ENCODE measurements around the gene KLF3.

The KLF3 gene

GRCh38 chr4:38717604-38718003 is 53.6 kb downstream of the KLF3 start:
- ChIA-PET POLR2A (no interaction called here), CTCF (interaction anchor here (0.6 kb wide), 1 partner anchor 843 kb away, joined by 3 read pairs; no protein-coding TSS in a partner anchor)
- TF ChIP-seq CTCF (IDR thresholded peaks at IDR 0.05; ENCODE audit: insufficient read depth, low read length, missing control alignments) = no peak
- peak; percentile 58 for DNase-seq (ENCODE audit: low read depth, low spot score)
- H3K4me3 ChIP-seq (ENCODE audit: low read depth, low read length) = no peak overlapping the region

DNA sequence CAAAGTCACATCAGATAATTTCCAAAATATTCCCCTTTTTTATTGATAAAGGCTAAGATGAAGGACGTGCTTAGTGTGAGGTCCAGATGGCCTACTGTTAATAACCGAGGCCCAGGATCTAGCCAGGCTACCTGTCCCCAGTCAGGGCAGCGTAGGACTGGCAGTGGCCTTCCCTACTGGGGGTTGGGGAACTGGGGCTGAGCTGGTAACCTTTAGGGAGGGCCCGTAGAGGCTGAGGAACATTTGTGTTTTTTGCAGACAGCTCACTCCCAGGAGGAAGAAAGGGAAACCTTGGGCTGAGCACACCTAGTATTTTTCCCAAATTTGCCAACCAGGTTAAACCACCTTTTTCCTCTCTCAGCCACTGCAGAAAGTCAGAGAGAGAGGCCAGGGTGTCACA is 59.1 kb downstream of the KLF3 start:
- ChIA-PET CTCF (interaction anchor here (0.6 to 2.3 kb wide), 4 partner anchors 46 to 560 kb away, joined by 3 to 7 read pairs (median 4); no protein-coding TSS in a partner anchor), POLR2A (interaction anchor here (0.9 kb wide), 1 partner anchor 38 kb away, joined by 6 read pairs; no protein-coding TSS in a partner anchor)
- TF ChIP-seq CTCF (IDR thresholded peaks at IDR 0.05; ENCODE audit: insufficient read depth, low read length, missing control alignments) = no peak
- H3K4me3 ChIP-seq (ENCODE audit: low read depth, low read length) = no peak overlapping the region
- DNase-seq (ENCODE audit: low read depth, low spot score) = no peak

GRCh38 chr4:38723726-38724474 is 59.9 kb downstream of the KLF3 start:
- ChIA-PET POLR2A (no interaction called here), CTCF (interaction anchor here (0.6 to 2.3 kb wide), 3 partner anchors 47 to 561 kb away, joined by 4 to 7 read pairs (median 4); no protein-coding TSS in a partner anchor)
- DNase-seq (ENCODE audit: low read depth, low spot score) = no peak
- no peak overlapping the region for H3K4me3 ChIP-seq (ENCODE audit: low read depth, low read length)
- TF ChIP-seq CTCF (IDR thresholded peaks at IDR 0.05; ENCODE audit: insufficient read depth, low read length, missing control alignments) = no peak

DNA sequence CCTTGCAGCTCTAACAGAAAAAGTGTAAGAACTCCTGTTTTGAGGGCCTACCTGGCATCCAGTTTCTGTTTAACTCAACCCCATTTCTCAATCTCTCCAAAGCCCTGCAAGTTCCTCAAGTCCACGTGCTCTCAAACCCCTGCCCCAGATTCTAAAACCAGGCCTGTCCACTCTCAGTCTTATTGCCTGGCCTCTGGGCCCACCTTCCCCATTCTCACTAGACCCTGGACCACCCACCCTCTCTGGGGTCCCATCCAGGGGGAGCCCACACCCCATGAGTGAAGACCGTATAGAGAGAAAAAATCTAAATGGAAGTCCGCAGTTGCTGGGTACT is 60.4 kb downstream of the KLF3 start:
- H3K4me3 ChIP-seq (ENCODE audit: low read depth, low read length) = no peak overlapping the region
- DNase-seq (ENCODE audit: low read depth, low spot score) = no peak
- CTCF ChIA-PET = interaction anchor here (1.3 to 2.3 kb wide), 2 partner anchors 48 to 545 kb away, joined by 4 to 7 read pairs; no protein-coding TSS in a partner anchor

DNA sequence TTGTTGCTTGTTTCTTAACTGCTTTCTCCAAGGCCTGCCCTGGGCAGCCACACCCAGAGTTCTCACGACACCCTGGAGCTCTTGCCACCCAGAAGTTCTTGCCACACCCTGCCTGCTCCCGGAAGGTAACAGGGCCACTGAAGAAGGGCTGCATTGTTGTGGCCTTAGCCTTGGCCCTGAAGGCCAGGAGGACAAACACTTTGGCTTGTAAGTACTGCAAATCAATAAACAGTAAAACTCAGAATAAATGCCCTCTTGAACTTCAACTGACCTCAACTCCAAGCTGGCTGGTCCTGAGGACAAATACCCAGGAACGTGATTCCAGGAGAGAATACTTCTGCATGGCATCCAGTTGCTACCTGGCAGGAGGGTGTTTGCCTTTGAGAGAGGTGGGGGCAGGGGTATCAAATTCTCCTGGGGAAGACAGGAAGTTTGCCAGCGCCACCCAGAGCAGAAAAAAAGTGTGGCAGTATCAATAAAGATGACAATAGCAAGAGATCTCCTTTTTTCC is 64.7 kb downstream of the KLF3 start:
- H3K4me3 ChIP-seq (ENCODE audit: low read depth, low read length) = no peak overlapping the region
- CTCF ChIA-PET = interaction anchor here (1.1 to 3.8 kb wide), 4 partner anchors 408 to 667 kb away, joined by 5 to 29 read pairs (median 12); no protein-coding TSS in a partner anchor
- TF ChIP-seq CTCF (IDR thresholded peaks at IDR 0.05; ENCODE audit: insufficient read depth, low read length, missing control alignments) = no peak
- POLR2A ChIA-PET = no interaction called here
- no peak for DNase-seq (ENCODE audit: low read depth, low spot score)

More for the DNA sequence above, 60.4 kb downstream of the KLF3 start:
- POLR2A ChIA-PET = no interaction called here
- TF ChIP-seq CTCF (IDR thresholded peaks at IDR 0.05; ENCODE audit: insufficient read depth, low read length, missing control alignments) = no peak

DNA sequence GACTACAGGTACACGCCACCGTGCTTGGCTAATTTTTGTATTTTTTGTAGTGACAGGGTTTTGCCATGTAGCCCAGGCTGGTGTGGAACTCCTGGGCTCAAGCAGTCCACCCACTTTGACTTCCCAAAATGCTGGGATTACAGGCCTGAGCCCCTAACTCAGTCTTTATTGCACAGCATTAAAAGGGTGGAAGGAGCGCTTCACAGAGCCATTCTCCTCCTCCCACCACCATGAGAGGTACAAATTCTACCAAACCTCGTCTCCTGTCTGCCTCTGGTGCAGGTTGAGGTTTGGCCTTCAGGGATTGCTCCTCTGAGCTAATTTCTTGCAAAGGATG is 66.5 kb downstream of the KLF3 start:
- CTCF ChIA-PET = interaction anchor here (0.8 to 4.1 kb wide), 20 partner anchors 9 to 668 kb away, joined by 3 to 104 read pairs (median 7); no protein-coding TSS in a partner anchor
- no peak overlapping the region for H3K4me3 ChIP-seq (ENCODE audit: low read depth, low read length)
- POLR2A ChIA-PET = interaction anchor here (1.3 kb wide), 1 partner anchor 58 kb away, joined by 4 read pairs; no protein-coding TSS in a partner anchor
- DNase-seq (ENCODE audit: low read depth, low spot score) = no peak
- TF ChIP-seq CTCF (IDR thresholded peaks at IDR 0.05; ENCODE audit: insufficient read depth, low read length, missing control alignments) = no peak
